ENCODE results near the gene NSUN3. TPM values are rescaled to one million over a fixed set of nuclear protein-coding genes. Genes with fewer than 3 reads are reported as not detected.

Gene NSUN3
- total and polyA plus RNA-seq, 2 of the 4 experiments (the other 2 are of a cell fraction) = 4.9 to 6.8 TPM

DNA sequence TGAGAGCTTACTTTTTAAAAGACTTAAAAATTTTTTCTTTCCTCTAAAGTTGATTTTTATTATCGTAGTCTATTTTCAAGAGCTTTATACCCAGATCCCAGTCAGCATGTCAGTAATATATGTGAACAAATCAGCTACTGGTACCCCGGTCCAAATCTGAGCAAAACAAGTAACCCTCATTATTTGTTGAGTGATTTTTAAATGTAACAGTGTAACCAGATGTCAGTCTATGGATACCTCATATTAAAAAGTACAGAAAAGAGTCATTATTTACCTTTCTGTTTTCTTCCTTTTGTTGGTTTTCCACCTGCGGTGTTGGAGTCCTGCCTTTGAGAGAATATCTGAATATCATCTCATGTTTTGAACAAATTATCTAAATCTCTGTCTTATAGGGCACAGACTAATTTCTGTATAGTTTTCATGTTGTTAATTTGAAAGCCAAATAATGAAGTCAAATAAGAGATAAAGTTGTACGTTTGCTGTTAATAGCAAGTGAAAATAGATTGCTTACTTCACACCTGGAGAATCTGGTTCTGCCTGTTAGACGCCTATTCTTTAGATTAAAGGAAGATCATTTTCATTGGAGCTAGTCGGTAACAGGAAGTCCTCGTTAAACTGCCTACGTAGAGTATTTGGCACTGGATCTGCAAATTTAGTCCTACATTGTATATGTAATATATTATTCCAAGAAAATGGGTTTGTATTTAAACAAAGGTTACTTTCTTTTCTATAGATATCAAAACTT, 34.6 kb upstream of the NSUN3 start, which contains the start of gene STX19:
STX19 (minus strand) TSS at position 505 of the 745 bp plus-strand sequence. CDS start 13,328 bp downstream, outside the sequence.
- Histone ChIP-seq H3K27ac (ENCODE audit: insufficient read depth, low read length) (no peak within 1 kb of the TSS), H2BK120ac (ENCODE audit: low read depth, low read length) (no peak within 1 kb of the TSS), H2AK5ac (ENCODE audit: low read depth, low read length) (no peak within 1 kb of the TSS), H3K9me3 (ENCODE audit: control insufficient read depth, insufficient read depth, low read length) (no peaks in the 10 kb centered on the region), H2BK15ac (ENCODE audit: low read depth, low read length) (no peak within 1 kb of the TSS), H3K14ac (replicated peaks; ENCODE audit: low read depth, low read length) (no peak within 1 kb of the TSS), H4K20me1 (ENCODE audit: insufficient read depth, low read length) (no peaks in the 10 kb centered on the region), H3K4ac (ENCODE audit: low read depth, low read length) (no peak within 1 kb of the TSS), H4K5ac (ENCODE audit: low read depth, low read length) (no peak within 1 kb of the TSS), H2BK5ac (ENCODE audit: low read depth, low read length, poor library complexity, severe bottlenecking) (no peak within 1 kb of the TSS), H3K56ac (ENCODE audit: extremely low read depth, insufficient read depth, low read length) (no peak within 1 kb of the TSS), H3K4me3 (ENCODE audit: insufficient read depth, low read depth, low read length) (no peak within 1 kb of the TSS), H3K9me1 (ENCODE audit: insufficient read depth, low read length) (no peaks in the 10 kb centered on the region), H3K36me3 (ENCODE audit: control insufficient read depth, insufficient read depth, low read length) (no peaks in the 10 kb centered on the region), H3K27me3 (ENCODE audit: control insufficient read depth, insufficient read depth, low read length) (no peaks in the 10 kb centered on the region), H3K4me1 (ENCODE audit: control insufficient read depth, insufficient read depth, low read length) (no peaks in the 10 kb centered on the region), H4K8ac (ENCODE audit: low read depth in 2 of 2, low read length in 2 of 2) (no peak within 1 kb of the TSS), H3K23ac (ENCODE audit: low read depth, low read length) (no peak within 1 kb of the TSS), H4K91ac (ENCODE audit: insufficient read depth, low read depth, low read length) (no peak within 1 kb of the TSS), H3K9ac (ENCODE audit: low read depth, low read length) (no peak within 1 kb of the TSS), H3K18ac (ENCODE audit: low read depth, low read length) (no peak within 1 kb of the TSS), H2AFZ (replicated peaks; ENCODE audit: low read length, poor library complexity) (no peak within 1 kb of the TSS), H3K79me1 (ENCODE audit: low read depth in 1 of 2, low read length in 2 of 2) (no peaks in the 10 kb centered on the region), H3K4me2 (ENCODE audit: low read depth, low read length) (no peak within 1 kb of the TSS), H2BK20ac (ENCODE audit: low read depth, low read length) (no peak within 1 kb of the TSS), H2AK9ac (replicated peaks; ENCODE audit: low read depth, low read length, poor library complexity) (no peak within 1 kb of the TSS)
- BruUV-seq (replicated peaks) = no TSS peak
- POLR2A ChIA-PET (ENCODE audit: unreplicated experiment) = interaction anchor here (0.5 kb wide), 1 partner anchor 12 kb away, joined by 7 read pairs; no protein-coding TSS in a partner anchor
- in situ Hi-C loops (cut with MboI; ENCODE audit: low sequenced_read_pairs) (no loop called here), intact Hi-C loops (cut with micrococcal nuclease) (no loop called here), dilution Hi-C loops (cut with HindIII; ENCODE audit: low sequenced_read_pairs, unreplicated experiment) (no loop called here)
- ATAC-seq (ENCODE audit: low read depth) (no peak), DNase-seq (no peak)
- CTCF ChIA-PET = interaction anchor here (0.7 to 1.5 kb wide), 3 partner anchors 9 to 14 kb away, joined by 3 to 5 read pairs (median 4); no protein-coding TSS in a partner anchor
- no CpG with 5 or more reads among the region's 8 CpGs for WGBS, 2 experiments (ENCODE audit: extremely low coverage in 2 of 2, insufficient read length in 1 of 2)
- TF ChIP-seq, protein P1, sequence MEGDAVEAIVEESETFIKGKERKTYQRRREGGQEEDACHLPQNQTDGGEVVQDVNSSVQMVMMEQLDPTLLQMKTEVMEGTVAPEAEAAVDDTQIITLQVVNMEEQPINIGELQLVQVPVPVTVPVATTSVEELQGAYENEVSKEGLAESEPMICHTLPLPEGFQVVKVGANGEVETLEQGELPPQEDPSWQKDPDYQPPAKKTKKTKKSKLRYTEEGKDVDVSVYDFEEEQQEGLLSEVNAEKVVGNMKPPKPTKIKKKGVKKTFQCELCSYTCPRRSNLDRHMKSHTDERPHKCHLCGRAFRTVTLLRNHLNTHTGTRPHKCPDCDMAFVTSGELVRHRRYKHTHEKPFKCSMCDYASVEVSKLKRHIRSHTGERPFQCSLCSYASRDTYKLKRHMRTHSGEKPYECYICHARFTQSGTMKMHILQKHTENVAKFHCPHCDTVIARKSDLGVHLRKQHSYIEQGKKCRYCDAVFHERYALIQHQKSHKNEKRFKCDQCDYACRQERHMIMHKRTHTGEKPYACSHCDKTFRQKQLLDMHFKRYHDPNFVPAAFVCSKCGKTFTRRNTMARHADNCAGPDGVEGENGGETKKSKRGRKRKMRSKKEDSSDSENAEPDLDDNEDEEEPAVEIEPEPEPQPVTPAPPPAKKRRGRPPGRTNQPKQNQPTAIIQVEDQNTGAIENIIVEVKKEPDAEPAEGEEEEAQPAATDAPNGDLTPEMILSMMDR (conservative IDR thresholded peaks at IDR 0.05; ENCODE audit: low read depth, low read length) = no peak
- TF ChIP-seq FOS (IDR thresholded peaks at IDR 0.05; ENCODE audit: low read depth, low read length) (no peak), CEBPB (IDR thresholded peaks at IDR 0.05; ENCODE audit: low read depth, low read length) (no peak), RAD21 (IDR thresholded peaks at IDR 0.05; ENCODE audit: low read length) (no peak), MXI1 (IDR thresholded peaks at IDR 0.05; ENCODE audit: borderline replicate concordance, low read depth, low read length) (no peak), CHD1 (IDR thresholded peaks at IDR 0.05; ENCODE audit: low read depth, low read length) (no peak), BHLHE40 (IDR thresholded peaks at IDR 0.05; ENCODE audit: low read depth, low read length) (no peak), RFX5 (IDR thresholded peaks at IDR 0.05; ENCODE audit: low read depth, low read length) (no peak), RCOR1 (IDR thresholded peaks at IDR 0.05; ENCODE audit: insufficient replicate concordance, low read length) (no peak), USF2 (IDR thresholded peaks at IDR 0.05; ENCODE audit: low read depth, low read length) (no peak), MAFK (IDR thresholded peaks at IDR 0.05; ENCODE audit: low read depth, low read length) (no peak), MAZ (IDR thresholded peaks at IDR 0.05; ENCODE audit: borderline replicate concordance, low read depth, low read length) (no peak), POLR2A (IDR thresholded peaks at IDR 0.05; ENCODE audit: low read depth, low read length) (no peak), SMC3 (IDR thresholded peaks at IDR 0.05; ENCODE audit: low read depth, low read length) (no peak), NFE2L2 (IDR thresholded peaks at IDR 0.05; ENCODE audit: low read depth, low read length) (no peak), ELK1 (IDR thresholded peaks at IDR 0.05; ENCODE audit: borderline replicate concordance, low read depth, low read length) (no peak)
